DMS153 (cell line): ENCODE results near the gene JTB.
A peak's percentile ranks its signal among the peaks of the same experiment; 100 is the strongest.
"Not testable (repeated sequence)": the region's sequence is repeated elsewhere in the genome, so short reads cannot be mapped to it uniquely, and the experiment has no call there.

Experiments used
- DNase-seq: peaks from one replicate; lab custom pipeline; 2025; lab: John Stamatoyannopoulos, UW

Gene JTB

GRCh38 chr1:153977250-153978240, at the start of gene JTB:
JTB (minus strand) TSS chr1:153977674; CDS start chr1:153977252, 422 bp downstream.
- peak; percentile 75 for DNase-seq

DNA sequence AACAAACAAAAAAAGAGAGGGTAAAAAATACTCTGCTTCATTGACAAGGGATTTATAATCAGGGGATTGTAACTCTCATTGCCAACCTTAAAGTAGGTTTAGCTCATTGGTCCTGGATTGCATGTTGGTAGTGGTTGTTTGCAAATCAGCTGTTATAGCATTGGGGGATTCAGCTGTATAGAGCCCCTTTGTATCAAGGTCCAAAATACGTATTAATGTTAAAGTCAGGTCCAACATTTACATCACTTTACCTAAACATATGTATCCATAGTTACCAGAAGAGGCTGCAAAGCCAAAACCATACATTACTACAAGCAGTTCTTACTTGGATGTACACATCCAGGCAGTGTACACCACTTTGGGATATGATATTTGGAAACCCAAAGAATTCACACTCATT, 42.5 kb upstream of the JTB start:
- DNase-seq, result no peak

GRCh38 chr1:154019269-154019668, 41.8 kb upstream of the JTB start:
- no peak for DNase-seq

- no peak for DNase-seq
Observed at GRCh38 chr1:154014154-154014907, 36.9 kb upstream of the JTB start.

GRCh38 chr1:154012543-154012942, 35.1 kb upstream of the JTB start:
- not testable (repeated sequence) for DNase-seq

DNA sequence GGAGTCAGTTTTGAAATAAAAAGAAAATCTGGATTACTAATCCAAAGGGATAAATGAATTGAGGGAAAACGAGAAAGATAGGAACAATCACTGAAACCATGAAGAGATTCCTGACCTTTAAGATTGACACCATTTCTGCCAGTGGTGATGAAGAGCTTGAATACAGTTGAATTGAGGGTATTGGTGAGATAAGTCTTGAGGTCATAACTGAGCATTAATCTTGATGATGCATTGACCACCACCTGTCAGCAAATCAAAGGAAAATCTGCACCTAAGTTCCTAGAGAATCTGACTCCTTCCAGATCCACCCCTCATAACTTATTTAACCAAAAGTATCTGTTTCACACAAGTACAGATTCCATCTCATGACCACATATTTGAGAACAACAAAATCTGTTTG, 34.7 kb upstream of the JTB start:
- DNase-seq, result no peak

- no peak for DNase-seq
Observed at GRCh38 chr1:154006136-154006535, 28.7 kb upstream of the JTB start.

DNA sequence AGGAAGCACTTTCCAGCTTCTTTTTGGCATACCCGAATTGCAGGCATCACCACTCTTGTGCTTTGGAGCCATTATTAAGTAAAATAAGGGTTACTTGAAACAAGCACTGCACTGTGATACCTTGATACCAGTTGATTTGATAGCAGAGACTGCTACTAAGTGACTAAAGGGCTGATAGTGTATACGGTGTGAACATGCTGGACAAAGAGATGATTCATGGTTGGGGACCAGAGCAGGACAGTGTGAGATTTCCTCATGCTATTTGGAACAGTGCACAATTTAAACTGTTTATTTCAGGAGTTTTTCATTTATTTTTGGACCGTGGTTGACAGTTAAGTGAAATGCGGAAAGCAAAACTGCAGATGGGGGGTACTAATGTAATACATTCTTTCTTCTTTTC, 22.9 kb upstream of the JTB start:
- no peak for DNase-seq

DNA sequence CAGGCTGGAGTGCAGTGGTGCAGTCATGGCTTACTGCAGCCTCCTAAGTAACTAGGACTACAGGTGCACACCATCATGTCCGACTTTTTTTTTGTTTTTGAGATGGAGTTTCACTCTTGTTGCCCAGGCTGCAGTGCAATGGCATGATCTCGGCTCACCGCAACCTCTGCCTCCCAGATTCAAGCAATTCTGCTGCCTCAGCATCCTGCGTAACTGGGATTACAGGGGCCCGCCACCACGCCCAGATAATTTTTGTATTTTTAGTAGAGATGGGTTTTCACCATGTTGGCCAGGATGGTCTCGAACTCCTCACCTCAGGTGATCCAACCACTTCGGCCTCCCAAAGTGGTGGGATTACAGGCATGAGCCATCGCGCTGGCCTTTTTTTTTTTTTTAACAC, 19.4 kb upstream of the JTB start:
- DNase-seq, result not testable (repeated sequence)

DNA sequence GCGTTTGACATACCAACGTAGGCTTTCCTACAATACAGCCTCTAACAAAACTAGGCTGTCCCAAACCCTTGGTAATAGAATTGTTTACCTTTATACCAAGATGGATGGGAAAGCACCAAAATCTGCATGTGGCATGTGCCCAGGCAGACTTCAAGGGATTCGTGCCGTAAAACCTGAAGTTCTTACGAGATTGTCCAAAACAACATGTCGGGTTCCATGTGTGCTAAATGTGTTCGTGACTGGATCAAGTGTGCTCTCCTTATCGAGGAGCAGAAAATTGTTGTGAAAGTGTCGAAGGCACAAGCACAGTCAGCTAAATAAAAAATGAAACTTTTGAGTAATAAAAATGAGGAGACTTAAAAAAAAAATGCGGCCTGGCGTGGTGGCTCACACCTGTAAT, 18.2 kb upstream of the JTB start:
- no peak for DNase-seq

GRCh38 chr1:153995202-153995601, 17.7 kb upstream of the JTB start:
- DNase-seq, result no peak

DNA sequence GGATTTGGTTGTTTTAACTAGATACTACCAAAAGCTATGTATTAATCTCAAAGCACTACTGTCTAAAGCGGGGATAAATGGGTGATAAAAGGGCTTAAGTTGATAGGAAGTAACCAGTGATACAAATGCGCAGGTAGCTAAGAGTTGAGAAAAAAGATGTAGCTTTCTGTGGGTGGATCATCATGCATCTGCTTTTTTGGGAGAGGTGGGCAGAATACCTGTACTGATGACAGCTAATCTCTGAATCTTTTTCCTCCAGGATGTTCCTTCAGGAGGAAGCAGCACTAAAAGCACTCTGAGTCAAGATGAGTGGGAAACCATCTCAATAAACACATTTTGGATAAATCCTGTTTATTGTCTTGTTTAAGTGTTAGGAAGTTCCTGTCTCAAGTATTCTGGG, 14.3 kb upstream of the JTB start:
- DNase-seq, result no peak

DNA sequence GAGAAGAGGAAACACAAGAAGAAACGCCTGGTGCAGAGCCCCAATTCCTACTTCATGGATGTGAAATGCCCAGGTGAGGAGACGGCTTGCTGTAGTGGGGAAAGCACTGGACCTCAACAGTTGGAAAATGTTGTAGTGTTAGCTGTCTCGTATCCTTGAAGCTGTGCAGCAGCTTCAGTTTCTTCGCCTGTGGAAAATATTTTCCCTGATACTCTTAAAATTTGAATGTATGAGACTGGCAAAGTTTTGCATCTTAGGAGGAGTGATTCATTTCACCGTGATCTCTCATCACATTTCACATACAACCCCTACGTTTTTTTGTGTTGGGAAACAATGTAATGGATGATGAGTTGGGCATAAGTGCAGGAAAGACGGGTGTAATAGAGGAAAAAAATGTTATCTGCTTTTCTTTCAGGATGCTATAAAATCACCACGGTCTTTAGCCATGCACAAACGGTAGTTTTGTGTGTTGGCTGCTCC, 13.7 kb upstream of the JTB start:
- DNase-seq, result no peak

DNA sequence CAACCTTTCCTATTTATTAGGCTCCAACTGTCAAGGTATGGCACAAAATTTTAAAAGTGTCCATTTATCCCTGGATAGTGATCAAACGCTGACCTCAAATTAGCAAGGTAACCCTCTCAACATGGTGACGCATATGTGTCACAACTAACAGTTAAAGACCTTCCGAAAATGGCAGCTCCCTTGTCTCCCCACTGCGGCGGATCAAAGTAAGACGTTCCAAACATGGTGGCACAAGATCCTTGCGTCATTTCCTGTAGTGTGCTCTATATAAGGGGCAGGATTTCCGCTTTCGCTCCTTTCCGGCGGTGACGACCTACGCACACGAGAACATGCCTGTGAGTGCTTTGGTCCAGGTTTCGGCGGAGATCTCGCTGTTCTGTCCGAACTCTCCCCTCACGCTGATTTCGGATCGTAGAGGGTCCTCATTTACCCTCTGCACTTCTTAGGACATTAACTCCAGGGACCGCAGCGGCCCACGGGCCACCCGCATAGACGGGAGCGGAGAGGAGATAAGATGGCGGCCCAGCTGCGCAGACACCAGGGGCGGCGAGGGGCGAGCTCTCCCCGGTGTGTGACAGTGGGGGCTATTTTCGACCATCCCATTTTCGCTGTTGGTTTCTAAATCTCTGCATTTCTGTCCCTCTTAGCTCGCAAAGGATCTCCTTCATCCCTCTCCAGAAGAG, 13.1 kb upstream of the JTB start, which contains the start of gene RPS27:
TSS of gene RPS27 (plus strand) at position 295 of the 683 bp plus-strand sequence. CDS start at position 330, 35 bp downstream.
- DNase-seq, result peak; percentile 99

DNA sequence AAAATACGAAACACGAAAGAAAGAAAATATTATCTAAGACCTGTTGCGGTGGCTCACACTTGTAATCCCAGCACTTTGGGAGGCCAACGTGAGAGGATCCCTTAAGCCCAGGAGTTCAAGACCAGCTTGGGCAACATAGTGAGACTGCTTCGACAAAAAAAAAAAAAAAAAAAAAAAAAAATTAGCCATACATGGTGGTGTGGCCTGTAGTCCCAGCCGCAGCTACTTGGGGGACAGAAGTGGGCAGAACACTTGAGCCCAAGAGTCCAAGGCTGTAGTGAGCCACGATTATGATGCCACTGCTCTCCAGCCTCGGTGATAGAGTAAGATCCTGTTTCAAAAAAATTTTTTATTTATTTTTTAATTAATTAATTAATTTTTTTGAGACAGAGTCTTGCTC, 10.1 kb upstream of the JTB start:
- no peak for DNase-seq

DNA sequence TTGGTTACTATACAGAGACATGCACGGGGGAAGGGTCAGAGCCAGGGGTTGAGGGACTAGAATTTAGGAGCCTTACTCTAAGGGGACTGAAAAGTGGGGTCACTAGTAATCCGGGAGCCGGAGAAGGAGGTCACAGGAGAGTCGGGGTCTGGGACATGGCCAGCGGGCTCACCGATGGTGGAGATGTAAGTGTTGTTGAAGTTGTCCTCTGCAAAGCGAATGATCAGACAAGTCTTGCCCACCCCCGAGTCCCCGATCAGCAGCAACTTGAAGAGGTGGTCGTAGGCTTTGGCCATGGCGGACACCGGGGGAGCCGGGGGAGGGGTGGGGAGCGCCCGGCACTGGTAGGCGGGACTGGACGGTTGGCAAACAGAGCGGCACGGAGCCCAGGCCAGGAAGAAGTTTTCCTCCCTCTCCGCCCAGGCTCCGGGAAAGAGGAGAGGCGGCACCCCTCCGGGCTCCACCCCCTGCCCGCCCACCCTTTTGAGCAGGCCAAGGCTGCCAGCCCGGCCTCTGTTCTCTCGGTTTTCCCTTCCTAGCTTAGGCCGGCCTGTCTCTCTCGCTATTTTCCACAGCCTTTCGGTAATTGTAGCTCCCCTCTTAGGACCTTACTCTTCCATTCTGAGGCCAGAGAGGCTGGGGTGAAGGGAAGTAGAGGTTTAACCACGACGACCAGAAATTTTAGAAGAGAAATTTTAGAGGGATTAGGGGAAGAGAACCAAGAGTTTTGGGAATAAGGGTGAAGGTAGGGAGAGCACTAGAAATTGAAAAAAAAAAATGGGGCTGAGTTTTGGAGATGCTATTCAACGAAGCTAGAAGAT, 8.7 kb upstream of the JTB start, which contains the start of gene RAB13:
TSS of gene RAB13 (minus strand) at position 399 of the 821 bp plus-strand sequence. CDS start at position 296, 103 bp downstream.
- DNase-seq, result peak; percentile 62

DNA sequence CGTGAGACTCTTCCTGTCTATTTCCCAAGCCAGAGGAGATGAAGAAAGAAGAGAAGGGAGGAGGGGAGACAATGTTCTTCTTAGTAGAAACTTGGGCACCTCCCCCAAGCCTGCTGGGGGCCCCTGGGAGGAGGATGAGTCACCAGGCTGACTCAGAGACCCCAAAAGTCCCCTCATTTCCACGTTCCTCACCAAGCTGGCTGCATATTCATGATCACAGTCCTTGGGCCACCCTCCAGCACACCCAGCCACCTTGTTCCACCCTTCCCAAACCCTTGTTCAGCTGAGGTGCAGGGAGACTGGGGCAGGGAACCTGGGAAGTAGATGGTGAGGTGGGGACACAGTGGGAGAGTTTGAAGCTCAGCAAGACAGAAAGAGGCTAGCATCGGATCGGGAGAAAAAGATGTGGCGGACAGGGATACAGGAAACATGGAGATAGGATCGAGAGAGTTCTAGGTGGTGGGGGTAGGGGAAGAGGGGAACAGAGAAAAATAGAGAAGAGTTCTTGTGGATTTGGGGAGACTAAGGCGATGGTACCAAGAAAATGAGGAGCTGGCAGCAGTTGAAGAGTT, 8.0 kb upstream of the JTB start:
- no peak for DNase-seq

DNA sequence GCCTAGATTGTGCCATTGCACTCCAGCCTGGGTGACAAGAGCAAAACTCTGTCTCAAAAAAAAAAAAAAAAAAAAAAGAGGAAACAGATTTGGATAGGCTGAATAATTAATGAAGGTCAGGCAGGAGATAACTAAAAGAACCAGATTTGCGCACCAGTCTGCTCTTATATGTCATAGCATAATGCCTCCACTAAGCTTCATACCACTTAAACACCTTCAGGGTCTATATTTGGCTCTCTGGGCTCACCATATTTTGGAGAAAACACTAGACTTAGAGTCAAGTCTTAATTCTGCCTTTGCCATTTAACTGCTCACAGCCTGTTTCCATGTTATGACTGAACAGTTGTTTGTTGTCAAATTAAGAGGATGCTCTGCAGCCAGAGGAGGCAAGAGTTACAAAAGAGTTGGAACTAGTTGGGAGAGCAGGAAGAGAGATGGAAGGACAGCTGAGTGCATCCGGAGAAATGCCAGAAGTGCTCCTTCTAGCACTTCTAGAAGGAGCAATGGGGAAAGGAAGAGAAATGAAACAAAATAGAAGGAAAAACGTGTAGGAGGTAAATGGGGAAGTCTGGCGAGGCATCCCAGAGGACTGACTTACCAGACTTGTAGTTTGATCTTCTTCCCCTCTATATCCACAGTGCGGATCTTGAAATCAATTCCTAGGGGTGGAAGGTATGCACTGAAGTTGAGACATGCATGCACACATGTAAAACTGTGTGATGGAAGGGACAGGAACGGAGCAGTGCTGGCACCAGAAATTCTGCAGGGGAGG, 6.8 kb upstream of the JTB start:
- DNase-seq, result no peak

GRCh38 chr1:153981735-153982134, 4.3 kb upstream of the JTB start:
- DNase-seq, result not testable (repeated sequence)

DNA sequence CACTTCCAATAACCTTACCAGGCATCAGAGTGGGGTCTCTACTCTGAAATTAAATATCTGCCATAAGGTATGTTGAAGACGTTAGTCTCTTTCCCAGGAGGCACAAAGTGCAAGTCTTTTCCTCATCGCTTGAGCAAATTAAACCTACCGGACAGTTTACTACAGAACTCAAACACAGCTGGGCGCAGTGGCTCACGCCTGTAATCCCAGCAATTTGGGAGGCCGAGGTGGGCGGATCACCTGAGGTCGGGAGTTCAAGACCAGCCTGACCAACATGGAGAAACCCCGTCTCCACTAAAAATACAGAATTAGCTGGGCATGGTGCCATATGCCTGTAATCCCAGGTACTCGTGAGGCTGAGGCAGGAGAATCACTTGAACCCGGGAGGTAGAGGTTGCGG, 1.6 kb upstream of the JTB start:
- not testable (repeated sequence) for DNase-seq
